ENCODE data around the gene HORMAD2. TPM values are rescaled to one million over a fixed set of nuclear protein-coding genes. Genes with fewer than 3 reads are reported as not detected.

The HORMAD2 gene
- total RNA-seq, 1 donor from 2014 or later, result not detected

Other genes with a start within 250 kb of the HORMAD2 start
- 14.4 and 29.8 TPM in 2 replicates for gene ASCC2, start 242.2 kb upstream of the HORMAD2 start, total RNA-seq
- 33.3 and 77.7 TPM in 2 replicates for gene MTMR3, start 197.3 kb upstream of the HORMAD2 start, total RNA-seq
- 58.1 and 84.0 TPM in 2 replicates for gene LIF, start 166.3 kb downstream of the HORMAD2 start, total RNA-seq
- not detected in 2 replicates for gene OSM, start 186.4 kb downstream of the HORMAD2 start, total RNA-seq
- gene CASTOR1, start 209.0 kb downstream of the HORMAD2 start, total RNA-seq, result 9.8 and 13.0 TPM in 2 replicates
- 21.4 and 23.6 TPM in 2 replicates for gene TBC1D10A, start 246.5 kb downstream of the HORMAD2 start, total RNA-seq

Data from renal cortical epithelial cell (primary cell).